Transverse colon (tissue), 4 donors: ENCODE data around the gene CEP76.

Experiments
- EP300 ChIP-seq: sonication (generic); formaldehyde crosslinking; IDR thresholded peaks from one replicate; pipeline ENCODE4 v1.6.1; 2017; ENCODE audit warnings: antibody characterized with exemption, low read depth
- POLR2A ChIP-seq: fragments of 450-650 bp; IDR thresholded peaks from one replicate; pipeline ENCODE4 v1.6.1; 2016; ENCODE audit warnings: antibody characterized with exemption, mild to moderate bottlenecking, moderate library complexity
- POLR2AphosphoS5 ChIP-seq, 3 donors: sonication (generic); formaldehyde crosslinking; IDR thresholded peaks; one replicate each; pipeline ENCODE4 v1.6.1; 2016; ENCODE audit warnings: antibody characterized with exemption in 3 of 3
- TF ChIP-seq, protein P1 (sequence below), 5 experiments: fragments of 200-600 bp in 3 of 5; fragments of 450-650 bp in 2 of 5; sonication (generic) in 3 of 5; IDR thresholded peaks; 1 replicate in 2 of 5; 2 replicates in 3 of 5; pipeline ENCODE4 v1.5.1; 2016 to 2017; ENCODE audit warnings: antibody characterized with exemption in 5 of 5, inconsistent platforms in 3 of 5, mild to moderate bottlenecking in 2 of 5, moderate library complexity in 1 of 5

DNA sequence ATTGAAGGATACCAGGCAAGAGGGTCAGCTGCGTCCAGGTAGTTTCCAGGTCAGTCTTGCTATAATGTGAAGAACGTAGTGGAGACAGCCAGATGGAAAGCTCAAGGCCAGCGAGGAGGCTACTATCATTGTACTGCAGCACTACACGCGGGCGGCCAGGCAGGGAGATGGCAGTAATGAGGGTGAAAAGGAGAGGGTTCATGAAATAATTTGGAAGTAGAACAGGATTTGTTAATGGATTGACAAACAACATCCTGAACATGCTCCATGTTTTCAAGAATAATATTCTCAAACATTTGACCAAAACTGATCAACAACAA lies 61.7 kb downstream of the CEP76 start:
- TF ChIP-seq, protein P1, sequence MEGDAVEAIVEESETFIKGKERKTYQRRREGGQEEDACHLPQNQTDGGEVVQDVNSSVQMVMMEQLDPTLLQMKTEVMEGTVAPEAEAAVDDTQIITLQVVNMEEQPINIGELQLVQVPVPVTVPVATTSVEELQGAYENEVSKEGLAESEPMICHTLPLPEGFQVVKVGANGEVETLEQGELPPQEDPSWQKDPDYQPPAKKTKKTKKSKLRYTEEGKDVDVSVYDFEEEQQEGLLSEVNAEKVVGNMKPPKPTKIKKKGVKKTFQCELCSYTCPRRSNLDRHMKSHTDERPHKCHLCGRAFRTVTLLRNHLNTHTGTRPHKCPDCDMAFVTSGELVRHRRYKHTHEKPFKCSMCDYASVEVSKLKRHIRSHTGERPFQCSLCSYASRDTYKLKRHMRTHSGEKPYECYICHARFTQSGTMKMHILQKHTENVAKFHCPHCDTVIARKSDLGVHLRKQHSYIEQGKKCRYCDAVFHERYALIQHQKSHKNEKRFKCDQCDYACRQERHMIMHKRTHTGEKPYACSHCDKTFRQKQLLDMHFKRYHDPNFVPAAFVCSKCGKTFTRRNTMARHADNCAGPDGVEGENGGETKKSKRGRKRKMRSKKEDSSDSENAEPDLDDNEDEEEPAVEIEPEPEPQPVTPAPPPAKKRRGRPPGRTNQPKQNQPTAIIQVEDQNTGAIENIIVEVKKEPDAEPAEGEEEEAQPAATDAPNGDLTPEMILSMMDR (IDR thresholded peaks at IDR 0.05): no peak
- TF ChIP-seq POLR2A (no peak), POLR2AphosphoS5 (IDR thresholded peaks at IDR 0.05) (no peak), EP300 (no peak)
